Measurements from ENCODE around the gene CCDC122.

CCDC122 gene

GRCh38 chr13:43878892-43879754 is at the start of gene CCDC122:
Gene CCDC122, minus strand, starts transcription at chr13:43879740. Its CDS starts 10,364 bp downstream, at chr13:43869376.
- Histone ChIP-seq H3K9me3 (ENCODE audit: low read length) (no peaks in the 10 kb centered on the region), H3K4me1 (ENCODE audit: insufficient read depth, low read length) (no peaks in the 10 kb centered on the region), H2AFZ (ENCODE audit: low read depth, low read length) (peak within 1 kb of the TSS; percentile 89), H3K27me3 (ENCODE audit: insufficient read depth, low read length) (peaks cover 3% of the 10 kb centered on the region), H3K36me3 (ENCODE audit: insufficient read depth, low read length) (no peaks in the 10 kb centered on the region), H3K4me3 (ENCODE audit: low read length) (peak within 1 kb of the TSS; percentile 74)

GRCh38 chr13:43924549-43925245 is 45.2 kb upstream of the CCDC122 start:
- Histone ChIP-seq H3K36me3 (ENCODE audit: insufficient read depth, low read length) (no peaks in the 10 kb centered on the region), H3K27me3 (ENCODE audit: insufficient read depth, low read length) (no peaks in the 10 kb centered on the region), H3K9me3 (ENCODE audit: low read length) (no peaks in the 10 kb centered on the region), H3K4me3 (ENCODE audit: low read length) (no peak overlapping the region), H3K4me1 (ENCODE audit: insufficient read depth, low read length) (no peaks in the 10 kb centered on the region), H2AFZ (ENCODE audit: low read depth, low read length) (no peak overlapping the region)

- Histone ChIP-seq H2AFZ (ENCODE audit: low read depth, low read length) (no peak overlapping the region), H3K4me1 (ENCODE audit: insufficient read depth, low read length) (no peaks in the 10 kb centered on the region), H3K9me3 (ENCODE audit: low read length) (no peaks in the 10 kb centered on the region), H3K27me3 (ENCODE audit: insufficient read depth, low read length) (no peaks in the 10 kb centered on the region), H3K4me3 (ENCODE audit: low read length) (no peak overlapping the region), H3K36me3 (ENCODE audit: insufficient read depth, low read length) (no peaks in the 10 kb centered on the region)
These were observed 41.6 kb upstream of the CCDC122 start for GRCh38 chr13:43920965-43921674.

- H3K27me3 ChIP-seq (ENCODE audit: insufficient read depth, low read length) = no peaks in the 10 kb centered on the region
- H3K9me3 ChIP-seq (ENCODE audit: low read length) = no peaks in the 10 kb centered on the region
- H3K4me3 ChIP-seq (ENCODE audit: low read length) = no peak overlapping the region
- H3K4me1 ChIP-seq (ENCODE audit: insufficient read depth, low read length) = no peaks in the 10 kb centered on the region
- no peaks in the 10 kb centered on the region for H3K36me3 ChIP-seq (ENCODE audit: insufficient read depth, low read length)
- no peak overlapping the region for H2AFZ ChIP-seq (ENCODE audit: low read depth, low read length)
These were observed 39.1 kb upstream of the CCDC122 start for GRCh38 chr13:43918636-43919035.

- H3K36me3 ChIP-seq (ENCODE audit: insufficient read depth, low read length) = no peaks in the 10 kb centered on the region
- no peaks in the 10 kb centered on the region for H3K27me3 ChIP-seq (ENCODE audit: insufficient read depth, low read length)
- H3K4me3 ChIP-seq (ENCODE audit: low read length) = no peak overlapping the region
- no peak overlapping the region for H2AFZ ChIP-seq (ENCODE audit: low read depth, low read length)
- no peaks in the 10 kb centered on the region for H3K4me1 ChIP-seq (ENCODE audit: insufficient read depth, low read length)
- no peaks in the 10 kb centered on the region for H3K9me3 ChIP-seq (ENCODE audit: low read length)
These were observed 37.3 kb upstream of the CCDC122 start for GRCh38 chr13:43916828-43917227.

GRCh38 chr13:43915451-43915850 is 35.9 kb upstream of the CCDC122 start:
- Histone ChIP-seq H3K4me1 (ENCODE audit: insufficient read depth, low read length) (no peaks in the 10 kb centered on the region), H2AFZ (ENCODE audit: low read depth, low read length) (no peak overlapping the region), H3K9me3 (ENCODE audit: low read length) (no peaks in the 10 kb centered on the region), H3K27me3 (ENCODE audit: insufficient read depth, low read length) (no peaks in the 10 kb centered on the region), H3K4me3 (ENCODE audit: low read length) (no peak overlapping the region), H3K36me3 (ENCODE audit: insufficient read depth, low read length) (no peaks in the 10 kb centered on the region)

GRCh38 chr13:43911871-43912270 is 32.3 kb upstream of the CCDC122 start:
- Histone ChIP-seq H3K4me3 (ENCODE audit: low read length) (no peak overlapping the region), H2AFZ (ENCODE audit: low read depth, low read length) (no peak overlapping the region), H3K9me3 (ENCODE audit: low read length) (no peaks in the 10 kb centered on the region), H3K36me3 (ENCODE audit: insufficient read depth, low read length) (no peaks in the 10 kb centered on the region), H3K4me1 (ENCODE audit: insufficient read depth, low read length) (peaks cover 7% of the 10 kb centered on the region), H3K27me3 (ENCODE audit: insufficient read depth, low read length) (no peaks in the 10 kb centered on the region)

GRCh38 chr13:43911278-43911677 is 31.7 kb upstream of the CCDC122 start:
- Histone ChIP-seq H2AFZ (ENCODE audit: low read depth, low read length) (no peak overlapping the region), H3K27me3 (ENCODE audit: insufficient read depth, low read length) (no peaks in the 10 kb centered on the region), H3K9me3 (ENCODE audit: low read length) (no peaks in the 10 kb centered on the region), H3K4me3 (ENCODE audit: low read length) (no peak overlapping the region), H3K36me3 (ENCODE audit: insufficient read depth, low read length) (no peaks in the 10 kb centered on the region), H3K4me1 (ENCODE audit: insufficient read depth, low read length) (peaks cover 7% of the 10 kb centered on the region)

GRCh38 chr13:43910856-43911255 is 31.3 kb upstream of the CCDC122 start:
- H3K9me3 ChIP-seq (ENCODE audit: low read length) = no peaks in the 10 kb centered on the region

GRCh38 chr13:43908156-43909126 is 28.9 kb upstream of the CCDC122 start:
- H2AFZ ChIP-seq (ENCODE audit: low read depth, low read length) = no peak overlapping the region
- no peaks in the 10 kb centered on the region for H3K27me3 ChIP-seq (ENCODE audit: insufficient read depth, low read length)
- no peaks in the 10 kb centered on the region for H3K36me3 ChIP-seq (ENCODE audit: insufficient read depth, low read length)
- no peak overlapping the region for H3K4me3 ChIP-seq (ENCODE audit: low read length)
- peaks cover 14% of the 10 kb centered on the region for H3K4me1 ChIP-seq (ENCODE audit: insufficient read depth, low read length)
- H3K9me3 ChIP-seq (ENCODE audit: low read length) = no peaks in the 10 kb centered on the region

More at GRCh38 chr13:43910856-43911255, 31.3 kb upstream of the CCDC122 start:
- Histone ChIP-seq H3K36me3 (ENCODE audit: insufficient read depth, low read length) (no peaks in the 10 kb centered on the region), H2AFZ (ENCODE audit: low read depth, low read length) (no peak overlapping the region), H3K27me3 (ENCODE audit: insufficient read depth, low read length) (no peaks in the 10 kb centered on the region), H3K4me1 (ENCODE audit: insufficient read depth, low read length) (peaks cover 7% of the 10 kb centered on the region), H3K4me3 (ENCODE audit: low read length) (no peak overlapping the region)

GRCh38 chr13:43905435-43906031 is 26.0 kb upstream of the CCDC122 start:
- Histone ChIP-seq H3K4me3 (ENCODE audit: low read length) (no peak overlapping the region), H2AFZ (ENCODE audit: low read depth, low read length) (peak overlapping the region; percentile 47), H3K4me1 (ENCODE audit: insufficient read depth, low read length) (peaks cover 14% of the 10 kb centered on the region), H3K9me3 (ENCODE audit: low read length) (no peaks in the 10 kb centered on the region), H3K27me3 (ENCODE audit: insufficient read depth, low read length) (no peaks in the 10 kb centered on the region), H3K36me3 (ENCODE audit: insufficient read depth, low read length) (no peaks in the 10 kb centered on the region)

- Histone ChIP-seq H3K4me3 (ENCODE audit: low read length) (no peak overlapping the region), H3K27me3 (ENCODE audit: insufficient read depth, low read length) (no peaks in the 10 kb centered on the region), H2AFZ (ENCODE audit: low read depth, low read length) (no peak overlapping the region), H3K9me3 (ENCODE audit: low read length) (no peaks in the 10 kb centered on the region), H3K36me3 (ENCODE audit: insufficient read depth, low read length) (no peaks in the 10 kb centered on the region), H3K4me1 (ENCODE audit: insufficient read depth, low read length) (no peaks in the 10 kb centered on the region)
These were observed 16.4 kb upstream of the CCDC122 start for GRCh38 chr13:43895940-43896339.

All from neuron (in vitro differentiated cells).